ENCODE measurements around the gene FBXL4.
"Not testable (repeated sequence)": the region's sequence is repeated elsewhere in the genome, so short reads cannot be mapped to it uniquely, and the experiment has no call there.

The FBXL4 gene

DNA sequence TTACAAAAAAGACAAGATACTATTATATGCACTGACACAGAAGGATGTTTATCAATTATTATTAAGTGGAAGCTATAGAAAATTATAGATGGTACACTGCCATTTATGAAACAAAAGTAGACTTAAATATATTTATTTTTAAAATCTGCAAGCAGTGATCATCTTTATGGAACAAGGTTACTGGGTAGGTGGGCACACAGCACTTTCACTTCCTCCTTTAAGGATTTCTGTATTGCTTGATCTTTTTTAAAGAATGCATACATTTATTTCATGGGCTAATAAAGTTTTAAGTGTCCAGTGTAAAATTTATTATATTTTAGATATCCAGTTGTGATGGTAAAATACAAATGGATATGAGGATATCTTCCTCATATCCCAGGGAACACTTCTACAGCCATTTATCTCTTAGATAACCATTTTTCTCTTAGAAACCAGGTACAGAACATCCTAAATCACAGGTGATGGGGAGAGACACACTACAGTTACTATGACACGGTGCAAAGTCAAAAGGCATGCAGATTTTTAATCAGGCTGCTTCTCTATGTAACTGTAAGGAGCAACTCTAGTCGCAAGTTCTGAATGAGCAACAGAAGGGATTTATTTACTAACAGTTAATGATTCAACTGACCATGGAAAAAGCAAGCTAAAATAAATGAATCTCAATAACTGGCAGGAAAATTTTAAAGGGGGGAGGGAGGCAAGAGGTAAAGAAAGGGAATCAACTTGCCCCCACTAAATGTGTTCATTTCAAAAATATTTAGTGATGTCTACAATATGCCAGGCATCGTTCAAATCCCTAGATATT is 2.2 kb downstream of the FBXL4 start:
- no peak for DNase-seq

DNA sequence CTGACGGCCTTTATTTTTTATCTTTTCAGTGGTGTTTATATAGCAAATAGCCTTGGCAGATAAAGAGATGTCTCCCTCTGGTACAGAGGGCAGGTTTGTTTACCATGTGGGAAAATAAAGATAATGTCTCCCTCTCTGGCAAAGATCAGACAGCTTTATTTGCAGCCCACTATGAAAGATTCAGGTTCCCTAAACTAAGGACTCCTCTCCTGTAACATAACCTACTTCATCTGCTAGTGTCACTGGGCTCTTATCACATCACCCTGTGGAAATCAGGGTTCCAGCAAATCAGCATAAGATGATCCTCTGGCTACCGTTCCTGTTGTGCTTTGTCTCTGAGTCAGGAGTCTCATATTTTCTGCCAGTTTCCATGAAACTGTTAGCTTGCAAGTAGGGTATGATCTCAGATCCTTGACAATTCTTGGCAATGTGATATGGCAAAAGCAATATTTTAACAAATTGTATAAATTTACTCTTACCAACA is 3.1 kb downstream of the FBXL4 start:
- no peak for DNase-seq

DNA sequence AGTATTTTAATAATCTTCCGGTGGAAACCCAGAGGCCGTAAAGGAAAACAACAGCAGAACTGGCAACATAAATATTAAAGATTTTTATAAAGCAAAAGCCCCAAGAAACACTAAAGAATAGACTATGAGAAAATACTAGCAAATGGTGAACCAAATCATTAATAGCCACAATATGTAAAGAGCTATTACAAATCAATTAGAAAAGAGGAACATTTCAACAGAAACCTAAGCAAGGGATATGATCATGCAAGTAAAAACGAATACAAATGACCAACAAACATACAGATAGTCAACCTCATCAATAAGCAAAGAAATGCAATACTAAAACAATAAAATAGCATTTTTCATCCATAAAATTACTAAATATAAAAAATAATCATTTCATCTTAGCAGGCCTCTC is 3.6 kb downstream of the FBXL4 start:
- no peak for DNase-seq

DNA sequence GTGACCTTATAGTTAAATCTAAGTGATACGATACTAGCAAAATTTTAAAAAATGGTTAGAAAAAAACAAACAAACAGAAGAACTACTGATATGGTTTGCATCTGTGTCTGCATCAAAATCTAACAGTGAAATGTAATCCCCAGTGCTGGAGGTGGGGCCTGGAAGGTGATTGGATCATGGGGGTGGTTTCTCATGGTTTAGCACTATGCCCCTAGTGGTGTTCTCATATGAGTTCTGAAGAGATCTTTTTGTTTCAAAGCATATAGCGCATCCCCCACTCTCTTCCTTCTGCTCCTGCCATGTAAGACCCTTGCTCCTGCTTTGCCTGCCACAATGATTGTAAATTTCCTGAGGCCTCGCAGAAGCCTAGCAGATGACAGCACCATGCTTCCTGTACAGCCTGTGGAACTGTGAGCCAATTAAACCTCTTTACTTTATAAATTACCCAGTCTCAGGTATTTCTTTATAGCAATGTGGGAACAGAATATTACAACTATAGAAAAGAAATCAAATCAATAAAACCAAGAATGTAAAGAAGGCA is 5.4 kb downstream of the FBXL4 start:
- no peak for DNase-seq

DNA sequence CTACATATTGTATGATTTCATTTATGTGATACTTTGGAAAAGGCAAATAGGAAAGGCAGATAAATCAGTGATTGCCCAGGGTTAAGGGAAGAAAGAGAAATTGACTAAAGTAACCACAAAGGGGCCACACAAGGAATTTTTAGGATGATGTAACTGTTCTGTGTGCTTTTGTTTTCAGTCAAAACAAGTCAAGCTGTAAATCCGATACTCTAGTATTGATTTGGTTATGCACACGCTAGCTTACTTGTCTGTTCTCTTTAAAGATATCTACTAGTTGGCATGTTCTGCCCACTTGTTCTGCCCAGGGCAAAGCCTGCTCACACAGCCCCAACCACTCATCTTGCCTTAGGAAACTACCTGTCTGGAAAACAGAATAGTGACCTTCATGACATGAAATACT is 6.4 kb downstream of the FBXL4 start:
- DNase-seq, result no peak

DNA sequence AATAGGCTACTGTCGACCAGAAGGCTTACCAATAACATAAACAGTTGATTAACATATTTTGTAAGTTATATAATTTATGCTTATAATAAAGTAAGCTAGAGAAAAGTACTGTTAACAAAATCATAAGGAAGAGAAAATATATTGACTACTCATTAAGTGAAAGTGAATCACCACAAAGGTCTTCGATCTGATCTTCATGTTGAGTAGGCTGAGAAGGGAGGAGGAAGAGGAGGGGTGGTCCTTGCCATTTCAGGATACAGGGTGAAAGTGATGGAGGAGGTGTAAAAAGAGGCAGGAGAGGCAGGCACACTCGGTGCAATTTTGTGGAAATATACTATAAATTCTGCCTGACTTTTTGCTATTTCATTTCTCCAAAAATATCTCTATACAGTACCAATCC is 10.4 kb downstream of the FBXL4 start:
- DNase-seq, result no peak

DNA sequence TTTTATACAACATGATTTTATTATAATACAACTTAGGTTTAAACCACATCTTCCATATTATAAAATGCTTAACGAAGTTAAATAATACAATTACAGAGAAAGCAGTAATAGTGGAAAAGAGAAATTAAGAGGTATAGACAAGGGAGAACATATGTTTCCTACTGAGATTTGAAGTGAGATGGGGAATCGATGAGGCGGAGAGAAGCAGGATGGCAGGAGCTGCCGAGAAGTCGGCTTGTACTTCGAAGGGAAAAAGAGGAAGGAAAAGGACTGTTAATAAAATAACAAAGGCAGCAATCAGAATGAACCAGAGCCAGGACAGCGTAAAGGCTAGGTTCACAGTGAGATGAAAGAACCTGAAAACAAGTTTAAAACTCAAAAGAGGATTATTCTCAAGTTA is 15.4 kb downstream of the FBXL4 start:
- DNase-seq, result no peak

DNA sequence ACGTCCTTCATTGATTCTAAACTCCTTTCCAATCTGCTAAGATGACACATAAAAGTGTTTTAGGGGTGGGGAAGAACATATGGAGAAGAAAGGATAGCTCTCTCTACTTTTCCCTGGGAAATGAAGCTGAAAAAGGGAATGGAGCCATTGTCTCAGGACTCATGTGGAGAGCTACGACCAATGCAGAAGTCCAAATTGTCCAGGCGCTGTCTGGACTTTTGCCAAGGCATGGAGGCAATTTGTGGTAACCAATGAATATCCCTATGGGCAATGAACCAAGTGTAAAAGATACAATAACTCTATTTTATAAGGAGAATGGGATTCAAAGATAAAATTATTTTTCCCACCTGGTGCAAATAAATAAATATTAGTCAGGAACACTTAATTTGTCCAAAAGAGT is 16.1 kb downstream of the FBXL4 start:
- DNase-seq, result no peak

DNA sequence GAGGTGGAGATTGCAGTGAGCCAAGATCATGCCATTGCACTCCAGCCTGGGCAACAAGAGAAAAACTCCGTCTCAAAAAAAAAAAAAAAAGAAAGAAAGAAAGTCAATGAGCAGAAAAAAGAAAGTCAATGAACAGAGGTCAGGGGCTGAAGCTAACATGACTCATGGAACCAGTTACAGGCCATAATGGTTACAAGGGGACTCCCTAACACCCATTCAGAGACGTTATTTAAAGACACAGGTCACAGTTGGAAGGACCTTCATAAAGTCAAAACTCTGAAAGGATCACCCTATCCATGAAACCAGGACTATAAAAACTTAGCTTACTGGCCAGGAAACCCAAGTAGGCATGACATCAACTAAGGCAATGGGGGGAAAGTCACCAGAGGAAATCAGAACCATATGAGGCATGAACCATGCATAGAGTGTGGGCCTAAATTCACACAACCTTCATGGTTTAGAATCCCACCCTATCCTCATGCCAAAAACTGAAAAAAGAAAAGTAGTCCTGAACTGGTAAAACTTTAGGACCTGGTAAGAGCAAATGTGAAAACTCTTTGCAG is 18.2 kb downstream of the FBXL4 start:
- no peak for DNase-seq

DNA sequence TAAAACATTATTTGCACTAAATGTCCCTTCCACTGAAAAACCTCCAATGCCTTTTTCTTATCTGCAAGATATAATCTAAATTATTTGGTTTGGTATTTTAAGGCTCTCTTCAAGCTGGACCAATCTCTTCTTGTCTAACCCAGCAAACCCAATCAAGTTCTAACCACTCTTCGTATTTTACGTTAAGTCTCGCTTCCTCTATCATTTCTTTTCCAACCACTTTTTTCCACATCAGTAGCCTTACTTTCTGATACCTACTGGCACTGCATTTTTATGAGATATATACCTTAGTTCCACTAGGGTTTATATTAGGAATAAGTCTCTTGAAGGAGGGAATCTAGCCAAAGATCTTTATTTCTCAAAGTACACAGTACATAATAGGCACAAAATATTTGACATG is 19.1 kb downstream of the FBXL4 start:
- DNase-seq, result no peak

DNA sequence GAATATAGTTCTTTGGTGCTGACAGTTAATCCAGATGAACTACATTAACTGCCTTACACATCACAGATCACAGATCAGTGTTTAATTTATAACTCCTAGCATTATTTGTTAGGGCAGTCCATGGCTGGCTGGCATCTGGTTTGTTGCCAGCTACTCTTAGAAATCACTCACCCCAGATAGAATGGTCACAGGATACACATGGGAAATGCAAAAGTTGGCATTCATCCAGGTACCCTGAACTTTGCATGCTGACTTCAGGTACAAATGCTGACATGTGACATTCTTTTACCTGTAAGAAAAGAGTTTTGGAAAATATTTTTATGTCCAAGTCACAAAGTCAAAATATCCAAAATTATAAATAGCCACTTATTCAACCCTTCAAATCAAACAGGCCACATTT is 20.2 kb downstream of the FBXL4 start:
- DNase-seq, result no peak

DNA sequence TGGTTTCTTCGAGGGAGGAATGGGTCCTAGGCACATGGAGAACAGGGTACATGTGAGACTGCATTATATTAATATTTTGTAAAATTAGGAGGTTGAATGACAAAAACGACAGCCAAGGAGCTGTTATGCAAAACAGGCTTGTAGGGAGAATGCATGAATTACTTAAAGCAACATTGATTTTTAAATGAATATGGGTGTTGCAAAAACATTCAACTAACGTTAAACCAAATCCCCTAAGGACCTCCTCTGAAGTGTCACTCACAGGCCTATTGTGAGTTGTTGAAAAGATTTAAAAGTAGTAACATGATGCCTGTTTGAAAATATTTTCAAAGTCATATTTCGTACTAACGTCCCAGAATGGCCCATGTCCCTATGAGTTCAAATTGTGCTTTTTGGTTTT is 21.9 kb downstream of the FBXL4 start:
- DNase-seq, result no peak

DNA sequence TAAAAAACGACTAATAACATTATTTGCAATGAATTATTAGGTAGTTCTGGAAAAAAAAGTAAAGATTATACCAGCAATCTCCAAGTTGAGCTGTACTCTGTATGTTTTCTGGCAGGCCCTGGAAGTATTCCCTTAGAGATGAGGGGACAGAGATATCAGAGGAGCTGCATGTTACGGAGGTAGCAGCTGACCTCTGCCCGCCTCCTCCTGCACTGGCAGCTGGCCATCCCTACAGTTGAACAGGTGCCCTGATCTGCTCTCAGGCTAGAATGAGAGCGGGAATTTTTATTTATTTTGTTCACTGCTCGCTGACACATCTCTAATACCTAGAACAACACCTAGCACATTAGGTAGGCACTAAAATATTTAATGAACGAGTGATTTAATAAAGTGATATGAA is 23.1 kb downstream of the FBXL4 start:
- DNase-seq, result no peak

DNA sequence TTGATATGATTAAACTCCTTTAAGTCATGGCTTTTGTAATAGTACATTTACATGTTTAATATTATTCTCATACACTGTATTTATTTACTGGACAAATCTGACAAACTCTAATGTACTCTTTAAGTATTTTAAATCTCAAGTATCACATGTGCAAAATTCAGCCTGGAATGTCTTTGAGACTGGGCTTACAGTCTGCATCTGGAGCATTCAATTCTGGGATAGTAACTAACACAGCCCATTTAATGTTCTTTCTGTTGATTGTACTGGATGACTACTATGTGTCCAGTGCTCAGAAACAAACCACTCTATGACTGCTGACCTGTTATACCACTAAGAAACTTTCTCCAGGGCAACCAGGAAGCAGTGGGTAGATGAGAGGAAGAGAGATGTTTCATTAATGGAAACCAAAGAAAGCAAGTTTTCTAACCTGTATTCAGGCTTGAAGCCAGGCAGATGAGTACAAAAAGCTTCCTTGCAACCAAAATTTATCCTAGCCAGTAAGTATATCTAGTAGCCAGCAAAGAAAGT is 26.8 kb downstream of the FBXL4 start:
- DNase-seq, result no peak

DNA sequence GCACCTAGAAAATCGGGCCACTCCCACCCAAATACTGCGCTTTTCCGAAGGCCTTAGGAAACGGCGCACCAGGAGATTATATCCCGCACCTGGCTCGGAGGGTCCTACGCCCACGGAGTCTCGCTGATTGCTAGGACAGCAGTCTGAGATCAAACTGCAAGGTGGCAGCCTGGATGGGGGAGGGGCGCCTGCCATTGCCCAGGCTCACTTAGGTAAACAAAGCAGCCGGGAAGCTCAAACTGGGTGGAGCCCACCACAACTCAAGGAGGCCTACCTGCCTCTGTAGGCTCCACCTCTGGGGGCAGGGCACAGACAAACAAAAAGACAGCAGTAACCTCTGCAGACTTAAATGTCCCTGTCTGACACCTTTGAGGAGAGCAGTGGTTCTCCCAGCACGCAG is 36.8 kb downstream of the FBXL4 start:
- not testable (repeated sequence) for DNase-seq

DNA sequence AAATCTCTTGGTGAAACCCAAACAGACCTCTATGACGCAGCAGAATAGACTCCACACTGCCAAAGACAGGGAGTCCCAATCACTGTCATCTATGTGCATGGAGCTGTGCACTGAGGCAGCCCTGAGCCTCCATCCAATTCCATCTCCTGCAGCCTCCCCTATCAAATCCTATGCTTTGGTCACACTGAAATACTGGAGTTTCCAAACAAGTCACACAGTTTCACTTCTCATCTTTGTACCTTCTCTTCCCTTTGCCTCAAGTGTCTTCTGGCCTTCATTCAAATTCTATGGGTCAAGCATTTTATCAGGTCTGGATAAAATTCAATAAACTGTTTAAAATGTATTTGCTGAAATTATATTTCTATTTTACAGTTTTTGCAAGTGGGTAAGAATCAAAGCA is 38.5 kb downstream of the FBXL4 start:
- DNase-seq, result no peak

DNA sequence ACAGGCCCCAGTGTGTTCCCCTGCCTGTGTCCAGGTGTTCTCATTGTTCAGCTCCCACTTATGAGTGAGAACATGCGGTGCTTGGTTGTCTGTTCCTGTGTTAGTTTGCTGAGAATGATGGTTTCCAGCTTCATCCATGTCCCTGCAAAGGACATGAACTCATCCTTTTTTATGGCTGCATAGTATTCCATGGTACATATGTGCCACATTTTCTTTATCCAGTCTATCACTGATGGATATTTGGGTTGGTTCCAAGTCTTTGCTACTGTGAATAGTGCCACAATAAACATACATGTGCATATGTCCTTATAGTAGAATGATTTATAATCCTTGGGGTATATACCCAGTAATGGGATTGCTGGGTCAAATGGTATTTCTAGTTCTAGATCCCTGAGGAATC is 41.4 kb downstream of the FBXL4 start:
- not testable (repeated sequence) for DNase-seq

DNA sequence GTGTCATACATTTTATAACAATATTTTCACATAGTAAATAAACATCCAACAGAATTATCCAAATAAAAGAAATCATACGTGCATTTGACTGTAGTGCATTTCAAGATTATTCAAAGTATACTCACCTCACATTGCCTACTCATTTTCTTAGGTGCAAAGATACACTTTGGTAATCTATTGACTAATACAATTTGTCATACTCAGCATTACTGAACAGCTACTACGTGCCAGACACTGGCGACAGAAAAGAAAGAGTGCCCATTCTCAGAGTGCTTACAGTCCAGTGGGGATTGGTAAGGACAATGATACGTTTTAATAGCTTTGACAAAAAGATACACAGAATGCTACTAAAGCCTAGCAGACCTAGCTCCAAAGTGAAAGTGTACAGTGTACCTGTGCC is 42.0 kb downstream of the FBXL4 start:
- no peak for DNase-seq

DNA sequence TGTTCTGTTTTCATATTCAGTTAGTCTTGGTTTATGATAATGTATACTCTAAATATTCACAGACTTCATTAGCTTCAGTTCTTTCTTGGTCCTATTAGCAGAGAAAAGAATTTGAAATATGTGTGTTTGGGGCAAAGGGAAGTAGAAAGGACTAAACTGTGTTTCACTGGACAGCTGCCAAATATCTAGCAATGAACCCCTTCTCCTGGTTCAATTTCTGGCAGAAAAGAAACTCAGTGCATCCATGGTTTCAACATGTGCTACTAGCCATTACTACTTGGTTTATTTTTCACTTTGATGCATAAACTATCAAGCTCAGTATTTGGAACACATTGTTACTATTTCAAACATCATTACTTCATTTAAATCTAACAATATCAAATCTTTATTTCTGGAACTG is 43.6 kb downstream of the FBXL4 start:
- DNase-seq, result no peak

DNA sequence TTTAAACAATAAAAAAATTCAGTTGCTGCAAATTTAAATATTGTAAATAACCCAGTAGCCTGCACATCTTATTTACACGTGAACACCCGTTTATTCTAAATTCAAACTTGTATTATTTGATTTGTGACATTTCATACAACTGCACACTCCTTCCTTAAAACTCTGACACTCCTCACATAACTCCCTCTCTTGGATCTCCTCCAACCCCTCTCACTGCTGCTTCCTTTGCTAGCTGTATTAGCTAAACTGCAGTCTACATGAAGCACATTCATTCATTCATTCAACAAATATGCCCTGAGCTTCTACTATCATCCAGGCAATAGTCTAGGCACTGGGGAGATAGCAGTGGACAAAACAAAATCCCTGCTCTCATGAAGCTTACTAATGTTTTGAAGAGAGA is 47.0 kb downstream of the FBXL4 start:
- no peak for DNase-seq

DNA sequence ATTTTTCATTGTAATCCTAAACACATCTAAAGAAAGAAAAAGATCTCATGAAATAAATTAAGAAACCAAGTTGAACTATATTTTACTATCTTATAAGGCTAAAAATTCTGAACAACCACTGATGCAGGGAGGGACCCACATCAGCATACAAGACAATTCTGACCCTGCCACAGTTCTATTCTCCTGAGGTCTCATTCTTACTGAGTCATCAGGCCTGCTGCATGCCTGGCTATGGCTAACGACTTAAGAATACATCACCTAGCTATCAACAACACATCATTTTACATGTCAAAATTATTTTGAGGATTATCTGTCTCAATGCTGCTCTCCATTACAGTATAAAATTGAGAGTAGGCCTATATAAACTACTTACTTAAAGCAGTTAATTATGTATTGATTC is 52.9 kb downstream of the FBXL4 start:
- DNase-seq, result no peak

DNA sequence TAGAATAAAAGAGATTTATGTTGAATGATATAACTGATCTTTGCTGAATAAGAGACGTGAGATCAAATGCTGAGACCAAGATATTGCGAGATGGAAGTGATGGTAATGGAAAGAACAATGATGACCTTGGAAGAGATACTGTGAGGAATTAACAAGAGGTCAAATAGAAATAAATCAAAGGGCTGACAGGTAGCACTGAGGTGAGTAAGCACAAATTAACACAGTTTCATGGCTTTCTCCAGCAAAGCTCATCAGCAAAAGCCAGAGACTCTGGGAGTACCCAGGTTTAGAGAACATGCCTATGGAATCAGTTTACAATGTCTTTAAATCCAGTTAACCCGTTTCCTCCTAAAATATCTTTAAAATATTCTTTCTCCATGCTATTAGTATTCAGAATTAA is 60.1 kb downstream of the FBXL4 start:
- DNase-seq, result no peak

DNA sequence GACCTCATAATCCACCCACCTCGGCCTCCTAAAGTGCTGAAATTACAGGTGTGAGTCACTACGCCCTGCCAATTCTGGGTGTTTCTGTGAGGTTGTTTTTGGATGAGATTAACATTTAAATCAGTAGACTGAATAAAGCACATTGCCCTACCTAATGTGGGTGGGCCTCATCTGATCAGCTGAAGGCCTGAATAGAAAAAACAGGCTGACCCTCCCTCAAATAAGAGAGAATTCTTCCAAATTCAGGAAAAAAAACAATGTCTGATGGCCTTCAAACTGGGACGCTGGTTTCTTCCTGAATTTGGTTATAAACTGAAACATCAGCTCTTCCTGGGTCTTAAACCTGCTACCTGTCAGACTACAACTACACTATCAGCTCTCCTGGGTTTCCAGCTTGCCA is 62.4 kb downstream of the FBXL4 start:
- DNase-seq, result no peak

DNA sequence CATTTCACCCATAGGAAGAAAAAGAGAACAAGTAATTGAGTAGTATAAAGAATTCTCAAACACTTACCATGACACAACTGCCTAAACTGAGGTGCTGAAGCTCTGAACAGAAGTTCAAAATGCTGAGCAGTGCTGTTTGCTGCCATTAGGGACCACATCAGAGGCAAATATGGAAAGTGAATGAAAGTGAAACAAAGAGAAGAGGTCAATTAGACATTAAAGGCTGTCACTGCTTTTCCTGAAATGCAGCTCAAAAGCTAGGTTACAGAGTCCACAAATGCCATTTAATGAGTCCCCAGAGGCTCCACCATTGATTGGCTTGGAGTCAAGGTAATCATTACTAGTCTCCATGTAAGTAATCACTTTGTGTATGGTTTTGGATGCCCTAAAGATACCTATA is 67.3 kb downstream of the FBXL4 start:
- no peak for DNase-seq

Measured in NK-92 treated with Interleukin-12 subunit alpha and Interleukin-12 subunit beta, amount 100 ng/mL, for 24 hours (cell line).